ENCODE results near the gene PRPF31.
A peak's percentile ranks its signal among the peaks of the same experiment; 100 is the strongest.

The PRPF31 gene

DNA sequence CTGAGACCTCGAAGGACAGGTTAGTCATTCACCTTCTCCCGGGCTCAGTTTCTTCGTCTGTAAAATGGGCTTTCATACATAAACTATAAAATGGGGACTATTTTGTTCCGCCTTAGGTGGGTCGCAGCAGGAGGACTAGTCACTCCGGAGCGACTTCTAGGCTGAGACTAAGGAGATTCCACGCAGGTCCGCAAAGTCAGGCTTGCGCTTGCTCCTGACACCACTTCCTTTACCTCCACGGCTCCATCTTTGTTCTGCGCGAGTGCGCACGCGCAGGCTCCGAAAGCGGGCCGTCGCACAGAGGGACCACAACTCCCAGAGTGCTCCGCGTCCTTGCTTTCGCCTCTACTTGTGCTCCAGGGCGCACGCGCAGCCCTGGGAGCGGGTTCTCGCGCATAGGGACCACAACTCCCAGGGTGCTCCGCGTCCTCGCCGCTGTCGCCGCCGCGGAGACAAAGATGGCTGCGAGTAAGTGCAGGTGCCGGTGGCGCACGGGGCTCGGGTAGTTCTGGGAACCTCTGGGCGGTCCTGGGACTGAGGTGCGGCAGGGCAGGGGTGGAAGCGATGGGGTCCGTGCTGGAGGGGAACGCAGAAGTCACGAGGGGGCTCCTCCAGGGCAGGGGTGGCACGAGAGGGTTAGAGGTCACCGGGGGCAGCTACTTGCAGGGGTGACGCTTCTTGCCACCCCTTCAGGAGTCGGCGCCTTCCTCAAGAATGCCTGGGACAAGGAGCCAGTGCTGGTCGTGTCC, 13.0 kb upstream of the PRPF31 start, which contains the start of gene NDUFA3:
NDUFA3 (plus strand) TSS at position 435 of the 749 bp plus-strand sequence; CDS start at position 459, 24 bp downstream.
- peak; percentile 93 for TF ChIP-seq POLR2AphosphoS5 (IDR thresholded peaks at IDR 0.05; ENCODE audit: low read depth, low read length)
- TF ChIP-seq, protein P1, sequence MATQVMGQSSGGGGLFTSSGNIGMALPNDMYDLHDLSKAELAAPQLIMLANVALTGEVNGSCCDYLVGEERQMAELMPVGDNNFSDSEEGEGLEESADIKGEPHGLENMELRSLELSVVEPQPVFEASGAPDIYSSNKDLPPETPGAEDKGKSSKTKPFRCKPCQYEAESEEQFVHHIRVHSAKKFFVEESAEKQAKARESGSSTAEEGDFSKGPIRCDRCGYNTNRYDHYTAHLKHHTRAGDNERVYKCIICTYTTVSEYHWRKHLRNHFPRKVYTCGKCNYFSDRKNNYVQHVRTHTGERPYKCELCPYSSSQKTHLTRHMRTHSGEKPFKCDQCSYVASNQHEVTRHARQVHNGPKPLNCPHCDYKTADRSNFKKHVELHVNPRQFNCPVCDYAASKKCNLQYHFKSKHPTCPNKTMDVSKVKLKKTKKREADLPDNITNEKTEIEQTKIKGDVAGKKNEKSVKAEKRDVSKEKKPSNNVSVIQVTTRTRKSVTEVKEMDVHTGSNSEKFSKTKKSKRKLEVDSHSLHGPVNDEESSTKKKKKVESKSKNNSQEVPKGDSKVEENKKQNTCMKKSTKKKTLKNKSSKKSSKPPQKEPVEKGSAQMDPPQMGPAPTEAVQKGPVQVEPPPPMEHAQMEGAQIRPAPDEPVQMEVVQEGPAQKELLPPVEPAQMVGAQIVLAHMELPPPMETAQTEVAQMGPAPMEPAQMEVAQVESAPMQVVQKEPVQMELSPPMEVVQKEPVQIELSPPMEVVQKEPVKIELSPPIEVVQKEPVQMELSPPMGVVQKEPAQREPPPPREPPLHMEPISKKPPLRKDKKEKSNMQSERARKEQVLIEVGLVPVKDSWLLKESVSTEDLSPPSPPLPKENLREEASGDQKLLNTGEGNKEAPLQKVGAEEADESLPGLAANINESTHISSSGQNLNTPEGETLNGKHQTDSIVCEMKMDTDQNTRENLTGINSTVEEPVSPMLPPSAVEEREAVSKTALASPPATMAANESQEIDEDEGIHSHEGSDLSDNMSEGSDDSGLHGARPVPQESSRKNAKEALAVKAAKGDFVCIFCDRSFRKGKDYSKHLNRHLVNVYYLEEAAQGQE (IDR thresholded peaks at IDR 0.05; ENCODE audit: insufficient read depth in 1 of 2, low read depth in 2 of 2, low read length in 2 of 2), result 0 out of 4 replicates have a peak, but pooled peaks of 1 of the 2 experiments have one; percentile 25
- TF ChIP-seq FOXP2 (optimal IDR thresholded peaks at IDR 0.05; ENCODE audit: borderline replicate concordance, extremely low read depth, extremely low read length, insufficient read depth), result peak; percentile 72
- TF ChIP-seq TAF1 (IDR thresholded peaks at IDR 0.05; ENCODE audit: borderline replicate concordance, insufficient read depth, low read length), result peak; percentile 94; the same call in 1 of the 2 replicates
- no peak for TF ChIP-seq SIN3A (IDR thresholded peaks at IDR 0.05; ENCODE audit: borderline replicate concordance, insufficient read depth, low read length)

DNA sequence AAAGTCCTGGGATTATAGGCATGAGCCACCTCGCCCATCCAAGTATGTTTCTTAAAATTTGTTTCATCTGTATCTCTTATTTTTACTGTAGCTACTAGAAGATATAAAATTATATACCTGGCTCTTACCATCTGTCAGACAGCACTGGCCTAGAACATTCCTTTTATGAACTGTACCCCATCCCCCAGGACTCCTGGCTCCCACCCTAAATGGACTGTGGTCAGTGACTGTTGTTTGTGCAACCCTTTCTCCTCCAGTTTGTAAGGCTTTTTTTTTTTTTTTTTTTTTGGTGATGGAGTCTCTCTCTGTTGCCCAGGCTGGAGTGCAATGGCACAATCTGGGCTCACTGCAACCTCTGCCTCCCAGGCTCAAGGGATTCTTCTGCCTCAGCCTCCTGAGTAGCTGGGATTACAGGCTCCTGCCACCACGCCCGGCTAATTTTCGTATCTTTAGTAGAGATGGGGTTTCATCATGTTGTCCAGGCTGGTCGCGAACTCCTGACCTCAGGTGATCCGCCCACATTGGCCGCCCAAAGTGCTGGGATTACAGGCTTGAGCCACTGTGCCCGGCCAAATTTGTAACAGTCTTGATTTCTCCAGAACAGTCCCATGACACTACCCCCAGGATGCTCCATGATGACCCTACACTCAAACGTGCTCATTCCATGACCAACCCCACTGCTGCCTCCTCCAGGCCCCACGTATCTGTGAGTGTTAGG, 10.4 kb upstream of the PRPF31 start:
- TF ChIP-seq SIN3A (IDR thresholded peaks at IDR 0.05; ENCODE audit: borderline replicate concordance, insufficient read depth, low read length) (no peak), TAF1 (IDR thresholded peaks at IDR 0.05; ENCODE audit: borderline replicate concordance, insufficient read depth, low read length) (no peak), FOXP2 (optimal IDR thresholded peaks at IDR 0.05; ENCODE audit: borderline replicate concordance, extremely low read depth, extremely low read length, insufficient read depth) (no peak), POLR2AphosphoS5 (IDR thresholded peaks at IDR 0.05; ENCODE audit: low read depth, low read length) (no peak)

DNA sequence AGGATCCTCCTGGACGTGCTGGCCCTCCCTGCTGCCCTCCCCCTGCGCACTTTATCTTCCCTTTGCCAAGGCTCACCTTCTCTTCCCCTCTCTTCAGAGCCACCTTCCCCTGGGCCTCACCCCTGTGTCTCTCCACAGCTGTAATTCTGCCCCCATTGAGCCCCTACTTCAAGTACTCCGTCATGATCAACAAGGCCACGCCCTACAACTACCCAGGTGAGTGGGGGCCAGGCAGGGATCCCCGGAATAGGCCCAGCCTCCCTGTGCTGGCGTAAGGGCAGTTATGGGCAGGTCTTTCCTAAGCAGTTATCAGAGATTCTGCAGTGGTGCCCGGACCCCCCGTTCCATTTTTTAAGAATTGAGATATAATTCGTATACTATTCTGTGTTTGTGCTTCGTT, 9.8 kb upstream of the PRPF31 start:
- no peak for TF ChIP-seq FOXP2 (optimal IDR thresholded peaks at IDR 0.05; ENCODE audit: borderline replicate concordance, extremely low read depth, extremely low read length, insufficient read depth)
- no peak for TF ChIP-seq TAF1 (IDR thresholded peaks at IDR 0.05; ENCODE audit: borderline replicate concordance, insufficient read depth, low read length)
- TF ChIP-seq POLR2AphosphoS5 (IDR thresholded peaks at IDR 0.05; ENCODE audit: low read depth, low read length), result no peak
- TF ChIP-seq, protein P1 (IDR thresholded peaks at IDR 0.05; ENCODE audit: insufficient read depth in 1 of 2, low read depth in 2 of 2, low read length in 2 of 2), result no peak
- TF ChIP-seq SIN3A (IDR thresholded peaks at IDR 0.05; ENCODE audit: borderline replicate concordance, insufficient read depth, low read length), result no peak

DNA sequence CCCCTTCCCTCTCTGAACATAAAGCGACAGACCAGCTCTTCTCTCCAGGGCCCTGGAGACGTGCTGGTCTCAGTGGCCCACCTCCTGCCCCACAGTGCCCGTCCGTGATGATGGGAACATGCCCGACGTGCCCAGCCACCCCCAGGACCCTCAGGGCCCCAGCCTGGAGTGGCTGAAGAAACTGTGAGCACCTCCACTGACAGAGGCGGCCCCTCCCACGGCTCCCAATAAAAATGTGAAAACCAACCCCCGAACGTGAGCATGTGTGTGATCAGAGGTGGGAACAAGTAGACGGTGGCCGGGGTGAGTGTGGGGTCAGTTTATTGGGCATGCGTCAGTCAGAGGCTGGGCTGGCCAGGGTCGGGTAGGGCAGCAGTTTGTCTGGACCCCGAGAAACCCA, 8.8 kb upstream of the PRPF31 start:
- TF ChIP-seq SIN3A (IDR thresholded peaks at IDR 0.05; ENCODE audit: borderline replicate concordance, insufficient read depth, low read length) (no peak), TAF1 (IDR thresholded peaks at IDR 0.05; ENCODE audit: borderline replicate concordance, insufficient read depth, low read length) (no peak), POLR2AphosphoS5 (IDR thresholded peaks at IDR 0.05; ENCODE audit: low read depth, low read length) (no peak), FOXP2 (optimal IDR thresholded peaks at IDR 0.05; ENCODE audit: borderline replicate concordance, extremely low read depth, extremely low read length, insufficient read depth) (no peak)
- TF ChIP-seq, protein P1 (IDR thresholded peaks at IDR 0.05; ENCODE audit: insufficient read depth in 1 of 2, low read depth in 2 of 2, low read length in 2 of 2), result no peak

DNA sequence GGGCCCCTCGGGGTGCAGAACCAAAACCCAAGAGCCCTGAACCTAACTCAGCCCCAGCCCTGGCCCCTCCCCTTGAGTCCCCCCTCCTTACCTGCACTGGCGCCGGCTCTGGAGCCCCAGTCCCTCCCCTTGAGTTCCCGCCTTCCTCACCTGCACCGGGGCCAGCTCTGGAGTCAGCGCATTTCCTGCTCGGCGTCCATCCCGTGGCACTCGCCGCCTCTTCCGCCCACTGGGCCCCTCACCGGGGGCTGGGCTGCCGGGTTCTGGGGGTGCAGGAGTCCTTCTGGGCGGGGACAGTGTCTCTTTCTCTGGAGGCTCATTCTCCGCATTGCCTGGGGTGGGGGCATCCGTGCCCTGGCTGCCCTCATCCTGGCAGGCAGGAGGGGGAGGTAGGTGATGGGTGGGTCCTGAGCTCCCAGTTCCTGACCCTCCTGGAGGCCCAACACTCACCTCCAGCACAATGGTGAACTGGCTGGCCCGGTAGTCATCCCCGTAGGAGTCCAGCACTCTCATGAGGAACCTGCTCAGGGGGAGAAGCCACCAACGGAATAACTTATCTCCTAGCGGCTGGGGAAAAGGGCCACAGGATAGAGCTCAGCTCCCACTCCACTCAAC, 7.6 kb upstream of the PRPF31 start:
- TF ChIP-seq POLR2AphosphoS5 (IDR thresholded peaks at IDR 0.05; ENCODE audit: low read depth, low read length) (no peak), TAF1 (IDR thresholded peaks at IDR 0.05; ENCODE audit: borderline replicate concordance, insufficient read depth, low read length) (no peak), FOXP2 (optimal IDR thresholded peaks at IDR 0.05; ENCODE audit: borderline replicate concordance, extremely low read depth, extremely low read length, insufficient read depth) (no peak), SIN3A (IDR thresholded peaks at IDR 0.05; ENCODE audit: borderline replicate concordance, insufficient read depth, low read length) (no peak)
- TF ChIP-seq, protein P1 (IDR thresholded peaks at IDR 0.05; ENCODE audit: insufficient read depth in 1 of 2, low read depth in 2 of 2, low read length in 2 of 2), result no peak

All from PFSK-1 (cell line).